ENCODE results near the gene SPAM1. TPM values are rescaled to one million over a fixed set of nuclear protein-coding genes. Genes with fewer than 3 reads are reported as not detected.
"Not testable (repeated sequence)": the region's sequence is repeated elsewhere in the genome, so short reads cannot be mapped to it uniquely, and the experiment has no call there.

SPAM1 gene
- total RNA-seq, 1 donor from 2014 or later = not detected

- no peaks in the 10 kb centered on the region for H3K9me3 Mint-ChIP-seq (ENCODE audit: unreplicated experiment)
- no peaks in the 10 kb centered on the region for H3K27me3 Mint-ChIP-seq (ENCODE audit: unreplicated experiment)
- no peak for DNase-seq
- H3K4me1 Mint-ChIP-seq (ENCODE audit: low read depth, unreplicated experiment) = no peaks in the 10 kb centered on the region
- TF ChIP-seq CTCF (IDR thresholded peaks at IDR 0.05; ENCODE audit: partially characterized antibody, unreplicated experiment) = no peak
- H3K4me3 Mint-ChIP-seq (ENCODE audit: unreplicated experiment) = no peak overlapping the region
- no peak overlapping the region for H3K27ac Mint-ChIP-seq (ENCODE audit: unreplicated experiment)
- H3K36me3 Mint-ChIP-seq (ENCODE audit: unreplicated experiment) = no peaks in the 10 kb centered on the region
Observed at GRCh38 chr7:123883154-123883553, 41.9 kb upstream of the SPAM1 start.

- no peak for TF ChIP-seq CTCF (IDR thresholded peaks at IDR 0.05; ENCODE audit: partially characterized antibody, unreplicated experiment)
- H3K4me3 Mint-ChIP-seq (ENCODE audit: unreplicated experiment) = no peak overlapping the region
- H3K36me3 Mint-ChIP-seq (ENCODE audit: unreplicated experiment) = no peaks in the 10 kb centered on the region
- no peaks in the 10 kb centered on the region for H3K9me3 Mint-ChIP-seq (ENCODE audit: unreplicated experiment)
- H3K4me1 Mint-ChIP-seq (ENCODE audit: low read depth, unreplicated experiment) = no peaks in the 10 kb centered on the region
- no peaks in the 10 kb centered on the region for H3K27me3 Mint-ChIP-seq (ENCODE audit: unreplicated experiment)
- DNase-seq = no peak
- no peak overlapping the region for H3K27ac Mint-ChIP-seq (ENCODE audit: unreplicated experiment)
Observed at GRCh38 chr7:123888192-123888591, 36.8 kb upstream of the SPAM1 start.

- H3K4me3 Mint-ChIP-seq (ENCODE audit: unreplicated experiment); H3K27ac Mint-ChIP-seq (ENCODE audit: unreplicated experiment); H3K27me3 Mint-ChIP-seq (ENCODE audit: unreplicated experiment); H3K4me1 Mint-ChIP-seq (ENCODE audit: low read depth, unreplicated experiment); H3K36me3 Mint-ChIP-seq (ENCODE audit: unreplicated experiment); H3K9me3 Mint-ChIP-seq (ENCODE audit: unreplicated experiment); DNase-seq: not testable (repeated sequence)
Observed at GRCh38 chr7:123894753-123895152, 30.3 kb upstream of the SPAM1 start.

DNA sequence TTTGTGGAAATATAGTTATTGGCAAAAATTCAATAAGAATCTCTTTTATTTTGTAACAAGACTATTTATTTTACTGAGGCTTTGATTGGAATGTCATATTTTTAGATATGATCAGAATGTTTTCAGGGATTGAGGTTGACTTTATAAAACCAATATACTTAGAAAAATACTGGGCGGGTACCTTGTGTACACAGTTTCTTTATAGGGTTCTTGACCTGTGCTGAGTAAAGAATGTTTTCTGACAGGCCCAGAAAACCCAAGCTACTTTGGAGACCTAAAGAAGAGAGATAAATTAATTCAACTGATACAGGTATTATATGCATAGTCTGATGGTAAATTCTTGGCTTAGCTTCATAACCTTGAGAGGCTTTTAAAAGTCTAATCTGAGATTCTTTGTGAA, 23.9 kb upstream of the SPAM1 start:
- H3K27me3 Mint-ChIP-seq (ENCODE audit: unreplicated experiment) = peaks cover 3% of the 10 kb centered on the region
- no peak for DNase-seq
- no peak overlapping the region for H3K4me3 Mint-ChIP-seq (ENCODE audit: unreplicated experiment)
- H3K36me3 Mint-ChIP-seq (ENCODE audit: unreplicated experiment) = peaks cover 4% of the 10 kb centered on the region
- H3K4me1 Mint-ChIP-seq (ENCODE audit: low read depth, unreplicated experiment) = no peaks in the 10 kb centered on the region
- TF ChIP-seq CTCF (IDR thresholded peaks at IDR 0.05; ENCODE audit: partially characterized antibody, unreplicated experiment) = no peak
- H3K9me3 Mint-ChIP-seq (ENCODE audit: unreplicated experiment) = peaks cover 9% of the 10 kb centered on the region
- no peak overlapping the region for H3K27ac Mint-ChIP-seq (ENCODE audit: unreplicated experiment)

DNA sequence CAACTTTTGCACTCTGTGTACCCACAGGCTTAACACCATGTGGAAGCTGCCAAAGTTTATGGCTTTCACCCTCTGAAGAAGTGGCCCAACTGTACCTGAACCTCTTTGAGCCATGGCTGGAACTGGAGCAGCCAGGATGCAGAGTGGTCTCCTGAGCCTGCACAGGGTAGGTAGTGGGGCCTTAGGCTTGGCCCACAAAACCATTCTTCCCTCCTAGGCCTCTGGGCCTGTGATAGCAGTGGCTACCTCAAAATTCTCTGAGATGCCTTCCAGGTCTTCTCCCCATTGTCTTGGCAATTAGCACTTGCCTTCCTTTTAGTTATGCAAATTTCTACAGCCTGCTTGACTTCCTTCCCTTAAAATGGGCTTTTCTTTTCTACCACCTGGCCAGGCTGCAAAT, 19.3 kb upstream of the SPAM1 start:
- H3K9me3 Mint-ChIP-seq (ENCODE audit: unreplicated experiment) = peaks cover 10% of the 10 kb centered on the region
- H3K27ac Mint-ChIP-seq (ENCODE audit: unreplicated experiment) = no peak overlapping the region
- no peak for TF ChIP-seq CTCF (IDR thresholded peaks at IDR 0.05; ENCODE audit: partially characterized antibody, unreplicated experiment)
- peaks cover 8% of the 10 kb centered on the region for H3K36me3 Mint-ChIP-seq (ENCODE audit: unreplicated experiment)
- no peak overlapping the region for H3K4me3 Mint-ChIP-seq (ENCODE audit: unreplicated experiment)
- H3K4me1 Mint-ChIP-seq (ENCODE audit: low read depth, unreplicated experiment) = no peaks in the 10 kb centered on the region
- no peak for DNase-seq
- peaks cover 3% of the 10 kb centered on the region for H3K27me3 Mint-ChIP-seq (ENCODE audit: unreplicated experiment)

- Mint-ChIP-seq H3K4me3 (ENCODE audit: unreplicated experiment) (no peak overlapping the region), H3K9me3 (ENCODE audit: unreplicated experiment) (peaks cover 2% of the 10 kb centered on the region), H3K27me3 (ENCODE audit: unreplicated experiment) (no peaks in the 10 kb centered on the region), H3K4me1 (ENCODE audit: low read depth, unreplicated experiment) (no peaks in the 10 kb centered on the region), H3K36me3 (ENCODE audit: unreplicated experiment) (no peaks in the 10 kb centered on the region), H3K27ac (ENCODE audit: unreplicated experiment) (no peak overlapping the region)
- peak; percentile 32 for TF ChIP-seq CTCF (IDR thresholded peaks at IDR 0.05; ENCODE audit: partially characterized antibody, unreplicated experiment)
- no peak for DNase-seq
Observed at GRCh38 chr7:123916240-123916724, 8.8 kb upstream of the SPAM1 start.

Data from glutamatergic neuron (in vitro differentiated cells).